Hepatocyte (in vitro differentiated cells): ENCODE results near the gene HNRNPCL2.
"Not testable (repeated sequence)": the region's sequence is repeated elsewhere in the genome, so short reads cannot be mapped to it uniquely, and the experiment has no call there.

Source experiments
- CTCF ChIP-seq: fragments of 200-600 bp; sonication (generic); IDR thresholded peaks from 2 replicates; pipeline ENCODE4 v1.5.1; 2016; ENCODE audit warnings: antibody characterized with exemption, mild to moderate bottlenecking; ENCODE audit not compliant: poor library complexity
- EZH2 ChIP-seq: fragments of 200-600 bp; sonication (generic); IDR thresholded peaks from 2 replicates; pipeline ENCODE4 v1.6.1; 2016; ENCODE audit warnings: antibody characterized with exemption, mild to moderate bottlenecking, borderline replicate concordance

- not testable (repeated sequence) for TF ChIP-seq CTCF, EZH2
Measured at GRCh38 chr1:13165531-13165930, 48.9 kb upstream of the HNRNPCL2 start, which contains the start of gene HNRNPCL4.
